Activated CD8-positive, alpha-beta memory T cell treated with anti-CD3 and anti-CD28 coated beads, Interleukin-2, amount 50 U/mL, for 24 hours (primary cell): ENCODE results near the gene SEC22C.

Experiments
- DNase-seq: peaks from one replicate; pipeline ENCODE4 v3.0.0-alpha.2; 2020; ENCODE audit errors: extremely low read depth

SEC22C gene

DNA sequence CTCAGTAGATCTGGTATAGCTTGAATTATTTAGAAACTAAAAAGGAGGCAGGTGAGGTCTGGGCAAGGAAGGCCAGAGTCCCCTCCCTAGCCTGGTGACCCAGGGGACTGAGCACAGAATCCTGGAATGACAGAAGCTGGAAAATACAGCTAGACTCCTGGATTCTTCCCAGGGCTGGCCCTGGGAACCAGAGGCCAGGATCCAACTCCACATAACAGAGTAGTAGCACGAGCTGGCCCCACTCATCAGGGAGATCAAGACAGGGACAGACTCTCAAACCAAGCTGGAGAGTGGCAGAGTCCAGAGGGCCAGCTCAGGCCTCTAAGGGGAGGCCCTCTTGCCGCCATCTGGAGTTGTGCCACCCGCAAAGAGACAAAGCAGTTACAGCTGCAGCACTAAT lies 68.6 kb downstream of the SEC22C start:
- no peak for DNase-seq

DNA sequence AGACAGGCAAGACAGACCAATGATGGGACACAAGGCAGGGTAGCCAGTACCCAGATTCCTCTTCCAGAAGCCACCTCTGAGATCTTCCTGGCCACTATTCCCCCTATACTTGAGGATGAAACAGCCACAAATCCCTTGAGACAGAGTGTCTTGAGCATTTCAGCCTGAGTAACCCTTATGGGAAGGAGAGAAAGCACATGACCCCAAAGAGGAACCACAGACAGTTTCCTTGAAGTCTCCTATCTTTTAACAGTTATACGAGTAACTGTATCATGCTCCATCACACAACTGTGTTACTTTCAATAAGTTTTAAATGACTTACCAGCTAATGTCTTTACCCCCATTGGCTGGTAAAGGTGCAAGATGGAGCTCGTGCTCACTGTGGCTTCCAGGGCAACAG lies 70.0 kb downstream of the SEC22C start:
- no peak for DNase-seq

DNA sequence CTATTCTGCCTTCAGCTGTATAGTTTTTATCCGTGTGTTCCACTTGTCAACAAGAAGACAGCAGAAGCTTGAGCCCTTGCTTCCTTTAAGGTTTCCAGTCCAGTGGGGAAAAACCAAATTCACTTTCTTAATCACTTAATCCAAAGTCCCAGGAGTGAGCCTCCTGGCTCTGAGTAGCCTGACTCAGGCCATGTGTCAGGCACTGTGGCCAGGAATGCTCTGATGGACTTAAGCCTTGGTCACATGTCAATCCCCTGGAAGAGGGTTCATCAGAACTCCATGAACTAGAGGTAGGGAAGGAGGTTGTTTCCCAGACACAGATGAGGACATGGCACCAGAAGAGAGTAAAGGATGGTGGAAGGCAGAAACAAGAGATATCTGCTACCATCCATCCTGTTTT lies 70.6 kb downstream of the SEC22C start:
- no peak for DNase-seq

DNA sequence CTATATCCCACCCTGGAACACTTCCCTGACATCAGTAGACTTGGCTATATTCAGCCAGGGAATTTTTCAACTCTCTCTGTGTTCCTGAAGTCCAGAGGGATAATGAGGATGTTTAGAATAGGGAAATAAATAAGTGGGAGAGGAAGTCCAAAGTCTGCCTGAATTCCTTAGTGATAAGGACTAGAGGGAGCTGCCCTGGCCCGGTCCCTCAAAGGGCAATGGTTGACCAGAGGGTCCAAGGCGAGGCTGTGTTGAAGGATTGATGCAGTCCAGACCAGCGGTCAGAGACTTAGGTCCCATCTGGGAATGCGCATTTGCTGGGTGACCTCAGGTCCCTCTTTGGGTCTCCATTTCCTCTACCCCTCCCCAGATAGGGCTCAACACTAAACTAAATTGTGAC lies 71.4 kb downstream of the SEC22C start:
- no peak for DNase-seq

DNA sequence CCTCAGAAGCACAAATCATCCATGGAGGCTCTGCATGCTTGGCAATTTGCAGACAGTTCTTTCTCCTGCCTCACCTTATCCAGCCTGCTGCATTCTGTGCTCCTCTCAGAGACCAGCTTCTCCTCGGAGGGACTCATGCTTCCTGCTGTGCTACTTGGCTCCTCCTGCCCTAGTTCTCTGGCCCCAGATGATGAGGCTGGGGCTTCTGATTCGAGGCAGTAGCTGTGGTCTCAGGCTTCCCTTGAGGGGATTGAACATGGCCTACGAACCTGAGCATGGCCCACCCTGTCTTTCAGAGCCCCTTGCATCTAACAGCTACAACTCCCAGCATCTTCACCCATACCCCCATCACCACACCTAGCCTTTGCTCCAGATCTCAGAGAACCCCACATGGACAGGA lies 72.7 kb downstream of the SEC22C start:
- no peak for DNase-seq

DNA sequence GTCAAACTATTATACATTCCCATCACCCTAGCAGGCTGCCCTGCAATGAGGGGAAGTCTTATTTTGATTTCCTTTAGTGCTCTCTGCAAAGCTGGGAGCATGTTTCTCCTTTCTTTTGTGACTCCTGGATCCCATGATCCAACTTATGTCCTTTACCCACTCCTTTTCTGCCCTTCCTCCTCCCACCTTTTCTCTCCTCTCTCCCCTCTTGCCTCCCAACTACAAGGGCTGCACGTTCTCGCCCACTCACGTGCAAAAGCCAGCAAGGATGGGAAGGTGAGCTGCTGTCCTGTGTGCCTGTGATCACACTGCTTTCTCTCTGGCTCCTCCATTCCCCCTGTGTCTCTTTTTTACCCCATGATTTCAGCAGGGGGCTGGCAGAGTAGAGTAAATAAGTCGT lies 73.2 kb downstream of the SEC22C start:
- no peak for DNase-seq

DNA sequence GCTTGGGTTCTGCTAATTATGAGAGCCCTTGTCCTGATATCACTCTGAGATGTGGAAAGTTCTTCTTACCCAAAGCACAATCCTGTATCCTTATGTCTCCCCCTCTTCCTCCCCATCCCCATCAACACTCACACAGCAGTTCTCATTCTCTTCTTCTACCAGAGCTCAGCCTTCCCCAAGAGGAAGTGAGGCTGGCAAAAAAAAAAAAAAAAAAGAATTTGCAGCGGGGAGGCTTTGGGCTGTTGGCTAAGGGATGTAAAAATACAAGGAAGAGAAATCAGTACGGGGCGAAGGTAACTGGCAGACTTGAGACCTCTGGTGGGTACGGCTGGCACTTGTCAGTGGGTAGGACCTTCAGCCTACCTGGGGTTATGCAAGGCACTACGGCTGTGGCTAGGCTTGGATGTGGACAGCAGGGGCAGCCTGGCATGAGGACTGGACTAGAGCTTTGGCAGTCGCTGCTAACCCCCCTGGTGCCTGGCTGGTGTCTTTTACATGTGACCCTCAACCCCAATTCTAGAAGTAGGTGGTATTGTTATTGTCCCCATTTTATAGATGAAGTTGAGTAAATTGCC lies 73.9 kb downstream of the SEC22C start:
- no peak for DNase-seq

DNA sequence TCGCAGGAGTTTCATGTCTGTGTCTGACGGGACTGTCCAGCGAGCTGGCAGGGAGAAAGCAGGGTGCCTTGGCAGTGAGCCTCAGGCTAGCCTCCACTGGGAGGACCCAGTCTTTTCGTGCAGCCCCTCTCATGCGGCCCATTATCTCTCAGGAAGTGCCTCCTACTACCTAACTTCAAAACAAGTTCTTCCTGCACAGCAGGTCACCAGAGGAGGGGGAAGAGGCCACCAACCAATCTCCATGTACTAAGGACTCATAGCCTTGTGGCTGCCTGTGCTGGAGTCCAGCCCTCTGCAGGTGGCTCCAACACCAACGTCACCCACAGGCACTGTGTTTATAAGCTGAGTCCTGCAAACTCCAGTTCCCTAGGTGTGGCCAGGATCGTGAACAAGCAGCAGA lies 74.5 kb downstream of the SEC22C start:
- no peak for DNase-seq

DNA sequence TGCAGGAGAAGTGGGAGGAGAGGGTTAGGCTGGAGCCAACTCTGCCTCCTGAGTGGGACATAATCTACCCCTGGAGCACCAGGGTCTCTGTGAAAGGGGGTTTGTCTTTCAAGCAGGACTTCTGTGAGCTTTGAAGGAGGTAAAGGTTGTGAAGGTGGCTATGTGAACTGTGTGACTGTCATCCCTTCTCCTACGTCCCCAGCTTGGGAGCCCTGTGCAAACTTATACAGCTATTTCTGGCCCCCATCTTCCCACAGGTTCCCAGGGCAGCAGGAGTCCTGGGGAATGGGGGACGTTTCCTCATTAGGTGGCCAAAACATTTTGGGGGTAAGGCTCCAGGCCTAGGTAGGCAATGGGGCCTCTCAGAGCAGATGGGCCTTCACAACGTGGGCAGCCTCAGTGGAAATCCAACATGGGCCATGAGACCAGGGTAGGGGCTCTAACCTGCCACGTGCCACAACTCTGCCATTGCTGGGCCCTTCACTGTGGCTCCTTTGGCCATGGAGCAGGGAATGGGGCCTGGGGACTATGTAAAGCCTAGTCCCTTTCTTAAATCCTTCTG lies 75.8 kb downstream of the SEC22C start:
- DNase-seq, result no peak

DNA sequence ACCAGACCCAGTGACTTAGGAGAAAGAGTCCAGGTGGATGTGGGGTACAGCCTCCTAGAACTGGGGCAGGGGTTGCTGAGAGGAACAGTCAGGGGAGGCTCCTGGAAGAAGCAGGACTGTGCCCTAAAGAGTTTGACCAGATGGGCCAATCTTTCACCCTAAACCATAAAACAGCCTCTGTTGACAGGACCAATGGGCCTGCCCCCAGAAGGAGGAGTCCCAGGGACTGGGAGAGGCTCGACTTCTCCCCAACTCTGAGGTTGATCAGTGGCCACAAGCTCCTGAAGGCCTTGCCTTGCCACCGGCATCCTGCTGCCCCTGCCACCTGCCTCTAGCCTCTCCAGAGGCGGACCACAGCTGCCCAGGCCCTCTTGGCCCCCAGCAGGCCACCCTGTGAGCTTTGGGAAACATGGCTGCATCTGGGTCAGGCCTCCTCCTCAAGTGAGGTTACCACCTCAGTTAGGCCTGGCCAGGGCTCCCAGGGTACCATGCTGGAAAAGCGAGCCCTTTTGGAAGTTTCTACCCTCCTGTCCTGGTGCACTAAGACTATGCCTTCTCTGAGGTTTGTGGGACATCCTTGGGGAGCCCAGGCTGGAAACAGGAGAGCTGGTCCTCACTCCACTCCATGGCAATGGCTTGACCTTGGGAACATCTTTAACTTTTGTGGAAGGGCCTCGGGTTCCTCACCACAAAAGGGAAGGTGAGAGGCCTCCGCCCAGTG lies 76.5 kb downstream of the SEC22C start:
- no peak for DNase-seq

DNA sequence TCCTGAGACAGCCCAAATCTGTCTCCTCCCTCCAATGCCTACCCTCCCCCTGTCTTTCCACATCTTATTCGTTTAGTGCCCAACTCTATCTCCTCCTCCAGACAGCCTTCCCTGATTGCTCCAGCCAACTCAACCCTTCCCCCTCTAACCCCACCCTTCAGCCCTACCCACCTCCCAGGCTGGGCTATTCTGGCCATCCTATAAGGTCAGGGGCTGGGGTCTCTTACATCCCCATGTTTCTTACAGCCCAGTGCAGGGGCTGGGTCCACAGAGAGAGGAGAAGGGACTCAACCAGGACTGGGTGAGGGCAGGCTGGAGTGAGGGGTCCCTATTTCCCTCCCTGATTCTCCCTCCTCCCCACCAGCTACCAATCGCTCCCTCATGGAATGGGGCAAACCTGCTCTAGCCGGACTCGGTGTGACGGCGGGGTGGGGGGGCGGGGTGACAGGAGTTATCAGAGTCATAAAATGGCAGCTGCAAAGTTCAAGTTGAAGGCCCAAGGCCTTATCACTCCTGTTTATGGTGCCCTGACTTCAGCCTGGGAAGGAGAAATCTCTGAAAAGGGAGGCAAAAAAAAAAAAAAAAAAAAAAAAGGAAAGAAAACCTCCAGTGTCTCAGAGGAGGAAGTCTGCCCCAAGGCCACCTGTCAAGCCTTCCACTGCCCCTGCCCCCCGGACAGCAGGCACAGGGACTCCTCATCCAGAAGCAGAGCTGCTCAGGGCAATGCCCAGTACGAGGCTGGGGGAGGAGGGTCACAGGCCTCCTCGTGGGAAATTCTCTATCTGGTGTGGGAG lies 77.2 kb downstream of the SEC22C start:
- no peak for DNase-seq

DNA sequence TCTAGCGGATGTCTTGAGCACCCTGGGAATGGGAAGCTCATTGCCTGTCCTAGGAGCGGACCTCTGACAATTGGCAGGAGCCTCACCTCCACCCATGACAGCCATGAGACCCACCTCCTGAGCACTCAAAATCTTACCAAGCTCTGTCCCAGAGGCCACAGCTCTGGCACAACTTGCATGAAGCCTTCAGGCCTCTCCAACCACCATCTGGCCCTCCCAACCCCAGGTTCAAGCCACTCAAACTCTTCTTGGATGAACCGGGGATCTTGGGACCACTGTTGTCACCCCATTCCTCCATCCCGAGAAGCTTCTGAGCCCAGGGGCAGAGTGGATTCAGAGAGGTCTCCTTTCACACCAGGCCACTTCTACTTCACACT lies 77.8 kb downstream of the SEC22C start:
- no peak for DNase-seq

DNA sequence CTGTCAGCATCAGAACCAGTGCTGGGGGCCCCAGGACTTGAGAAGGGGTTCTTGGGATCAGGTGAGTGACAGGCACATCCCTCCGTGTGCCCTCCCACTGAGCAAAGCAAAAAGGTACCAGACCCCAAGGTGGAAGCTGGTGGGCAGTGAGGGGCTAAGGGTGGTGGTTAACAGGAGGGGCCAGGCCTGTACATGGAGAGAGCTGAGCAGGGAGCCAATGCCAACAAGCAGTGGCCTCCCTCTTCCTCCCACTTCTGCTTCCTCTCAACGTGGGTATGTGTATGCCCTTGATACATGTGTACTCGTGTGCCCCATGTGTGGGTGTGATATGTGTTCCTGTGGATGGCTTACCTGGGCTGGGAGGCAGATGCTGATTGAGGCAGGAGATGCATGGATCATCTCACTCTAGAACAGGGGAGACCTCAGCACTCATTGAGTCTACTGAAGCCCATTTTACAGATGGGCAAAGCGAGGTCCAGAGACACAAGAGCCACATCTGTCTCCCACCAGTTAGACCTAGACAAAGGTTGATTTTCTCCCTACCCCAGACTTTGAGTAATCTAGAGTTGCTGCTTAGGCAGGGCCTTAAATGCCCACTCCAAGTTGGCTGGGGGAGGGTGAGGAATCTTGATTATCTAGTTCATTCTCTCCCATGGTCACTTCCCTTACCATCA lies 78.4 kb downstream of the SEC22C start:
- DNase-seq, result no peak

DNA sequence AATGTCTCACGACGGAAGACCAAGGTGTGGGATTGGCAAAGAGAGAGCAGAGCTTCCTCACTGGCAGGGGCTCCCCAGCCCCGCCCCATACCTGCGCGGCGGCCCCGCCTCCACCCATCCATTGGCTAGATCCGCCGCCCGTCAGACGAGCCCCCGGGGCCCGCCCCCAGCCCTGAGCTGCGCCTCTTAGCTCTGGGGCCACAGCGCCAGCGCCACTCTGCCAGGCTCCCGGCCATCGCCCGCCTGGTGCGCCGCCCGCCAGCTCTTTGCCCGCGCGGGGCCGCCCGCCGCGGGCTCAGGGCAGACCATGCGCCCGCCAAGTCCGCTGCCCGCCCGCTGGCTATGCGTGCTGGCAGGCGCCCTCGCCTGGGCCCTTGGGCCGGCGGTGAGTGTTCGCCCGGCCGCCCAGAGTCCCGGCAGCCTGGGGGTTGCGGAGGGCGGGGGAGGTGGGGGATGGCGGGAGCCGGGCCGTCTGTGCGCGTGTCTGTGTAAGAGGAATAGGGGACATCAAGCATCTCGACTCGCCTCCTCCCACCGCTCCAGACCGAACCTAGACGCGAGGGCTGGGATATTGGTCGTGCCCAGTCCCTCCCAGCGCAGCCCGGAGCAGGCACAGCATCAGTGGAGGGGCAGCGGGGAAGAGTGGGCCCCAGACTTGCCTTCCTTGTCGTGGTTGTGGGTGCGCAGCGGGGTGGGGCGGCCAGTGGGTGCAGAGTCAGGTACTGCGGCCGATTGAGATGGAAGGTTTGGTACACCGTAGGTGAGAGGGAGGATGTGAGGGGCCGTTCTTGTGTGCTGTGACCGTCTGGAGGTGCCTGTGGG lies 79.1 kb downstream of the SEC22C start, which contains the start of gene VIPR1:
Gene VIPR1, plus strand, starts transcription at position 215 of the 822 bp plus-strand sequence. Its CDS starts 93 bp downstream, at position 308.
- DNase-seq, result peak; percentile 69

DNA sequence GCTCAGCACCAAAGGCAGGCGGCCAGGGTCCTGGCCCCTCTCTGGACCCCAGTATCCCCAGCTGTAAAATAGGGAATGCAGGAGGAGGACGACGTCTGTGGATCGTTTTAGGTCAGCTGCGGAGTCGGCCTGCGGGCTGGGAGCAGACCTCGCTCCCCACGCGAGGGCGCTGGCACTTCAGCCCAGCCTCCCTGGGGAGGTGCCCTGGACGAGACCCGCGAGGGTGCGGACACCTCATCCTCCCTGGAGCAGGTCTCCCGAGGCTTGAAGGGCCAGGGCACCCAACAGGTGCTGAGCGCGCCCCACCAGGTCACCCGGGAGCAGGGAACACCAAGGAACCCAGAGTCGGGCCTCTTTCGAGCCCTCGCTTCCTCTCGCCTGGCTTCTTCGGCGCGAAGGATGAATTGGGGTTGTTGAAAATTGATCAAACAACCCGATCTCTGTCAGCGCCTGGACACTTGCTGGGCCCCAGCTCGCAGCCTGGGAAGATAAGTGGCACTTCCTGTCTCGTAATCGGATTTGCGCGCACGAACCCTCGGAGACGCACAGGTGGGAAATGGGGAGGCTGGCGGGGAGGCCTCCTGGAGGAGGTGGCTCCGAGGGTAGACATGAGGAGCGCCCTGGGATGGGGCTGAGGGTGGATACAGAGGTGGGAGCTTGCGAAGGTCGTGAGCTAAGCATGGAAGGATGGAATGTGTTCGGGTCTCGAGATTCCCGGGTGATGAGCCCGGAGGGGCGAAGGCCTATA lies 79.9 kb downstream of the SEC22C start:
- DNase-seq, result no peak

DNA sequence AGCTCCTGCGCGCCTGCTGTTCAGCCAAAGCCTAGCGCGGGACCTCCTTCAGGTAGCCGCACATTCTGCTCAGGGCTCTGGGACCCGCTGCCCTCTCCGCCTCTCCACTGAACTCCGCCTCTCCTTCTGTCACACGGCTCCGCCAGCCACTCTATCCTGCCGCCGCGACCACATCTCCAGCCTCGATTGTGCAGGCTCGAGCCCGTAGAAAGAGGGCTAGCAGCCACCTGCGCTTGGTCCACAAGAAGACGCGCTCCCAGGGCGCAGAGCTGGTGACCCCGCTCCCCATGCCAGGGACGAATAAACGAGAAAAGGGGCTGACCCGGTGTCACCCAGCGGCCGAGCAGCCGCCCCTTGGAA lies 80.5 kb downstream of the SEC22C start:
- DNase-seq, result no peak

DNA sequence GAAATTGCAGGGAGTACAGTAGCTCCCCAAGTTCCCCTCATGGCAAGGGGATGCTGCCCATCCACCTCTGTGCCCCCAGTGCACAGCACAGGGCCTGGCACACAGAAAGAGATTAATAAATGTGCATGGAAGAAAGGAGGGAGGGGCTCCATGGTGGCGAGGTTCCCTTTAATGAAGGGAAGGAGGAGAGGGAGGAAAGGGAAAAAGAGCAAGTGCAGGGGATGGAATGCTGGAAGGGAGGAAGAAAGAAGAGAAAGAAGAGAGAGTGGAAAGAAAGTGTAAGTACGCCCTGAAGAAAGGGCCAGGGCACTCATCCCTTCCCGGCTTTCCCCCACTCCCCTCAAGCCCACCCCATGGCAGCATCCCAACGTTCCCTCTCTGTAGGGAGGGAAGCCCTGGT lies 80.9 kb downstream of the SEC22C start:
- DNase-seq, result no peak

DNA sequence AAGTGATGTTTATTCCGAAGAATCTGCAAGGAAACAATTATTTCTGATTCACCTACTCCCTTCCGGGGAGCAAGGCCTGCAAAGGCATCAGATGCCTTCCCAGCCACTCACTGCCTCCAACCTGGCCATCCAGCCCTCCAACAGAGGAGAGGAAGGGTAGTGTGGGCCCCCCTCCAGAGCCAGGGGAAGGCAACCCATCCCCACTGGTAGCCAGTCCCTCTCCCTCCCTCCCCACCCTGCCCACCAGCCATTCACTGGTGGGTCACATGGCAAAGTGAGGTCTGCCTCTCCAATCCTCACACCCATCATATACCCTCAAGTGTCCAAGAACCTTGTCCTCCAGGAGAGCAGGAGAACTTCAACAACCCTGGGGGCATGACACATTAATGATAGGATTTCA lies 81.7 kb downstream of the SEC22C start:
- no peak for DNase-seq

DNA sequence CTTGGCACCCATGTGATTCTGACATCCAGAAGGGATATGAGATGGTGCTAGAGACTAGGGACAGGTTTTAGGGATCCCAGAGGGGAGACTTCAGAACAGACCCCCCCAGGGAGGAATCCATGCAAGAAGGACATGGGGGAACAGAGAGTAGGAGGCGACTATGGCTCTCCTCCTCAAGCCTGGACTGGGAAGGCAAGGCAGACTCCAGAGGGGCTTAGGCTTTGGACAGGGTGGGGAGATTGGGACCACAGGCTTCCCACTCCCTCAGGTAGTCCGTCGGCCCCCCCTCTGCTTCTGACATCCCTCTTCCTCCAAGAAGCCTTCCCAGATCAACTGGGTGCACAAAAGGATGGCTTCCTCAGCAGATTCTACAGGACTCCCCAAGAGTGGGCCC lies 82.3 kb downstream of the SEC22C start:
- DNase-seq, result no peak

DNA sequence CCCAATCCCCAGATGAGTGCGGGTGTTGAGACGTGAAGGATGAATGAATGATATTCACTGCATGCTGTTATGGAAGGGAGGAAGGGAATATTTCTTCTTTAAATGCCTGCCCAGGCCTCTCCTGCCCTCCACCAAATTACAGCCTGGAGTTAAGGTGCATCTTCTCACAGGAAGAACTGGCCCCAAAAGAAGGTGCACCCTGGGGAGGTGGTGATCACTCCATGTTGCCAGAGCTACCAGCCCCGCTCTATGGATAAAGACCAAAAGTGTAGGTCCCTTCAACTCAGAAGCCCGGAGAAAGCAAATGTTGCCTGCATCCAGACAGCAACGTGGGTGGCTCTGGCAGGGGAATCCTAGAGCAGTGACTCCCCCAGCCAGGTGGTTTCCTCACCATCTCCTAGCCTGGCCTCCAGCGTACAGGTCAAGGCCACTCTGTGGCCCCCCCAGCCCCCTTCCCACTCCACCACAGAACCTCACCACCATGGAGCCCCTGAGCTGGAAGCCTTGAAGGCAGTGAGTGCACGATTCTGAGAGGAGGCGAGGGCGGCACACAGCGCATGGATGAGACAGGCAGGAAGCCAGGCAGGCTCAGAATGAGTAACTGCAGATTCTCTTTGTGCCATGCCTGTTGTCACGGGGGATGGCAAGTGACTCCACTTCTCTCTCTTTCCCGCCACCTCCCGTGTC lies 82.8 kb downstream of the SEC22C start:
- DNase-seq, result no peak
